Ascending aorta (tissue), 2 donors: ENCODE data around the gene THBS4. TPM values are rescaled to one million over a fixed set of nuclear protein-coding genes. Genes with fewer than 3 reads are reported as not detected.
"Not testable (repeated sequence)": the region's sequence is repeated elsewhere in the genome, so short reads cannot be mapped to it uniquely, and the experiment has no call there.

Source experiments
- DNase-seq, 2 donors: peaks; one replicate each; pipeline ENCODE4 v3.0.0-alpha.2; 2019; ENCODE audit warnings: low spot score in 2 of 2
- H3K27ac ChIP-seq, 2 donors: fragments of 200-600 bp; sonication (generic); one replicate each; pipeline ENCODE4 v1.5.1; 2016 to 2017; ENCODE audit warnings: mild to moderate bottlenecking in 1 of 2
- H3K27me3 ChIP-seq: fragments of 200-600 bp; sonication (generic); one replicate; pipeline ENCODE4 v1.5.1; 2017
- H3K36me3 ChIP-seq, 2 donors: fragments of 200-600 bp; sonication (generic); one replicate each; pipeline ENCODE4 v1.5.1; 2016
- H3K4me1 ChIP-seq, 2 donors: fragments of 200-600 bp; sonication (generic); one replicate each; pipeline ENCODE4 v1.5.1; 2016 to 2017; ENCODE audit warnings: mild to moderate bottlenecking in 1 of 2
- H3K4me3 ChIP-seq, 2 donors: fragments of 200-600 bp; sonication (generic); one replicate each; pipeline ENCODE4 v1.5.1; 2016 to 2017; ENCODE audit warnings: mild to moderate bottlenecking in 1 of 2
- H3K9me3 ChIP-seq, 2 donors: fragments of 200-600 bp; sonication (generic); one replicate each; pipeline ENCODE4 v1.5.1; 2016
- CTCF ChIP-seq, 3 experiments: fragments of 200-600 bp in 2 of 3; fragments of 450-650 bp in 1 of 3; sonication (generic) in 2 of 3; IDR thresholded peaks; one replicate each; pipeline ENCODE4 v1.5.1; 2016 to 2019; ENCODE audit warnings: antibody characterized with exemption in 3 of 3, mild to moderate bottlenecking in 1 of 3, moderate library complexity in 1 of 3
- intact Hi-C: fragments of 100-400 bp; cut with DNase I; formaldehyde crosslinking; loops from one replicate; pipeline ENCODE4 v1.15.1; 2023
- total RNA-seq: library from RNA; depleted of rRNA; stranded (reverse); fragments of >200 nt; gene quantifications from one replicate; pipeline ENCODE4 v1.1.0, GENCODE V29; 2016

THBS4 gene
- total RNA-seq, 1 donor from 2014 or later: not detected

- Histone ChIP-seq H3K4me3 (no peak overlapping the region), H3K9me3 (no peaks in the 10 kb centered on the region), H3K4me1 (peaks cover 2 to 3% of the 10 kb centered on the region in 2 donors), H3K27ac (no peak overlapping the region), H3K27me3 (no peaks in the 10 kb centered on the region), H3K36me3 (no peaks in the 10 kb centered on the region)
- peak in 1 of 2 donors; percentile 37 for DNase-seq
- no peak for TF ChIP-seq CTCF (IDR thresholded peaks at IDR 0.05)
- intact Hi-C loops: no loop called here
Measured at GRCh38 chr5:80109646-80110478, 74.7 kb downstream of the THBS4 start.

DNA sequence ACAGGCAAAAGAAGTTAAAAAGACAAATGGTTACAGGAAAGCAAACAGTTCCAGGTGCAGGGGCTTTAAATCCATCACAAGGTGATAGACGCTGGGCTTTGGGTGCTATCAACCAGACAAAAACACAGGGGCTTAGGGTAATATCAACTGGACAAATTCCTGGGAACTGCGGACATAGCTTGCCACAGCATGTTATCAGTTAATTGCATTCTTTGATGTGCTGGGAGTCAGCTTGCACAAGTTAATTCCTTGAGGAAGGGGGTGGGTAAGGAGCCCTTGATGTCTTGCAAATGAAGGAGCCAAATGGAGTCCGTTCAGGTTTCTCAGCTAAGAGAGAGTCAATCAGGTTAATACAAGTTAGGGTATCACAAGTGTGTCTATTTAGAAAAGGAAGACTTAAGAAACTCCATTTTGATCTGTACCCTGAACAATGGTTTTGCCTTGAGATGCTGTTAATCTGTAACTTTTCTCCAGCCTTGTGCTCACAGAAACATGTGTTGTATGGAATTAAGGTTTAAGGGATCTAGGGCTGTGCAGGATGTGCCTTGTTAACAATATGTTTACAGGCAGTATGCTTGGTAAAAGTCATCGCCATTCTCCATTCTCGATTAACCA, 76.3 kb downstream of the THBS4 start:
- DNase-seq, H3K4me3 ChIP-seq, H3K36me3 ChIP-seq, H3K27me3 ChIP-seq, intact Hi-C loops, H3K9me3 ChIP-seq, H3K27ac ChIP-seq, H3K4me1 ChIP-seq: not testable (repeated sequence)

GRCh38 chr5:80114860-80115259, 79.7 kb downstream of the THBS4 start:
- intact Hi-C loops: no loop called here
- TF ChIP-seq CTCF (IDR thresholded peaks at IDR 0.05): no peak

GRCh38 chr5:80116000-80116399, 80.9 kb downstream of the THBS4 start:
- TF ChIP-seq CTCF (IDR thresholded peaks at IDR 0.05): no peak
- Histone ChIP-seq H3K27ac (no peak overlapping the region), H3K36me3 (no peaks in the 10 kb centered on the region), H3K27me3 (no peaks in the 10 kb centered on the region), H3K4me1 (no peaks in the 10 kb centered on the region), H3K4me3 (no peak overlapping the region), H3K9me3 (no peaks in the 10 kb centered on the region)
- no peak for DNase-seq
- intact Hi-C loops: no loop called here

More at GRCh38 chr5:80114860-80115259, 79.7 kb downstream of the THBS4 start:
- H3K9me3 ChIP-seq: no peaks in the 10 kb centered on the region
- H3K27me3 ChIP-seq: no peaks in the 10 kb centered on the region
- H3K27ac ChIP-seq: no peak overlapping the region
- H3K4me3 ChIP-seq: no peak overlapping the region
- DNase-seq: no peak
- H3K36me3 ChIP-seq: no peaks in the 10 kb centered on the region
- H3K4me1 ChIP-seq: peaks cover 0 to 2% of the 10 kb centered on the region in 2 donors

GRCh38 chr5:80116465-80116864, 81.3 kb downstream of the THBS4 start:
- Histone ChIP-seq H3K27ac (no peak overlapping the region), H3K27me3 (no peaks in the 10 kb centered on the region), H3K4me3 (no peak overlapping the region), H3K9me3 (no peaks in the 10 kb centered on the region), H3K36me3 (no peaks in the 10 kb centered on the region), H3K4me1 (no peaks in the 10 kb centered on the region)
- intact Hi-C loops: no loop called here
- DNase-seq: no peak
- no peak for TF ChIP-seq CTCF (IDR thresholded peaks at IDR 0.05)

GRCh38 chr5:80117446-80117845, 82.3 kb downstream of the THBS4 start:
- H3K36me3 ChIP-seq: no peaks in the 10 kb centered on the region
- H3K4me1 ChIP-seq: no peaks in the 10 kb centered on the region
- no peak for TF ChIP-seq CTCF (IDR thresholded peaks at IDR 0.05)
- no peaks in the 10 kb centered on the region for H3K9me3 ChIP-seq
- intact Hi-C loops: no loop called here
- H3K27me3 ChIP-seq: no peaks in the 10 kb centered on the region
- H3K27ac ChIP-seq: no peak overlapping the region
- no peak overlapping the region for H3K4me3 ChIP-seq
- DNase-seq: no peak
